Astrocyte of the hippocampus (primary cell): Measurements from ENCODE around the gene PTTG1.
"Not testable (repeated sequence)": the region's sequence is repeated elsewhere in the genome, so short reads cannot be mapped to it uniquely, and the experiment has no call there.

ENCODE experiments used
- DNase-seq: peaks from one replicate; pipeline ENCODE4 v3.0.0; 2011; ENCODE audit warnings: low read depth, low spot score

PTTG1 gene

DNA sequence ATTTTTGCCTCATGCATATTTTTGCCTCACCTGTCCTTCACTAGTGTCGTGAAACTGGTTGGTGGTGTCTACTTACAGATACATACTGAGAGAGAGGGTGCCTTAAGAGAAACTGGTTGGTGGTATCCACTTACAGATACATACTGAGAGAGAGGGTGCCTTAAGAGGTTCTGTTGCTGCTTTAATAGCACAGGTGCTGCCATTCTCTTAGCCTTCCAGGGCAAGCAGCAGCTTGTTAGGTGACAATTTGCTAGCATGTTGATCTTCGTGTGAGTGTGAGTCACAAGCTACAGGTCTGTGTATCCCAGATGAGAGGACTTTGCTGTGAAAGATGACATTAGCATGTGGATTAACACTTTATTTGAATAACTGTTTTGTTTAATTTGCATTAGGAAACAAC, 1.4 kb downstream of the PTTG1 start:
- no peak for DNase-seq

DNA sequence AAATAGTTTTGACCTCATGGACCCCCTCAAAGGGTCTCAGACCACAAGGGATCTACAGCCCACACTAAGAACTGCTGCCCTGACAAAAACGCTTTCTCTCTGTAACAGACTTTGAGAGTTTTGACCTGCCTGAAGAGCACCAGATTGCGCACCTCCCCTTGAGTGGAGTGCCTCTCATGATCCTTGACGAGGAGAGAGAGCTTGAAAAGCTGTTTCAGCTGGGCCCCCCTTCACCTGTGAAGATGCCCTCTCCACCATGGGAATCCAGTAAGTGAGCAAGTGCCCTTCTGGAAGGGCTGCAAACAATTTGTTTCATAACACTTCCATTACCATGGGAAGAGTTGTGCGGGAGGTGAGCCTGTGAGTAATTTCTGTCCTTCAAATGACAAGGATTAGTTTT, 6.0 kb downstream of the PTTG1 start:
- no peak for DNase-seq

DNA sequence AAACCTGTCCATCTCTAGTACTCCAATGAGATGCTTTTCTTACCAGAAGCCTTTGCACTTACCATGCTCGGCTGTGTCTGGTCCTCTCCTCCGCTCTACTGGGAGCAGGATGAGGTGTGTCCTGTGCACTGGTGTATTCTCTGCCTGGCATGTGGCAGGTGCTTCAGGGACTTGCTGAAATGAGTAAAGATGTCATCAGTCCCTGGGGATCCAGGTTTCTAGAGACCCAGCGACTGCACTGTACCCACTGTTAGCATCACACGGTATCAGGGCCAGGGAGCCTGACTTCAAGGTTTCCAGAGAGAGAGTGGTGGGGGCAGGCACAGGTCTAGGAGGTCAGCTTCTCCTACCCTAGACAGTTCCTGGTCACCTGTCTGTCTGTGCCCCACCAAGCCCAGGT, 10.5 kb downstream of the PTTG1 start:
- DNase-seq = no peak

DNA sequence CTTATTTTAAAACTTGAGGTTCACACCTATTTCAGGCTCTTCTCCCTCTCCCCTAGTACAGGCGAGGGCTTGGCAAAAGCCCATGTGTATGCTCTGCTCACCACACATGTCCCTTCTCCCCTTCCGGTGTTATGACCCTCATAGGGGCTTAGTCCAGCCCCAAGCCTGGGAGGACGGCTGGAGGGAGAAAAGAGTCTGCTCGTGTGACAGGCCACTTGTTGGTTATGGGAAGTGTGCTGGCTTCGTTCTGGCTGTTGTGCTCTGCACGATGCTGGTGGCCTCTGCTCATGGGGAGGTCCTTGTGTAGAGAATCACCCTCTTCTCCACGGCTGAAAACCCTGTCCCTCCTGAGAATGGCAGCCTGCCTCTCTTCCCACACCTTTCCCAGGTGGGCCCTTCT, 11.1 kb downstream of the PTTG1 start:
- no peak for DNase-seq

DNA sequence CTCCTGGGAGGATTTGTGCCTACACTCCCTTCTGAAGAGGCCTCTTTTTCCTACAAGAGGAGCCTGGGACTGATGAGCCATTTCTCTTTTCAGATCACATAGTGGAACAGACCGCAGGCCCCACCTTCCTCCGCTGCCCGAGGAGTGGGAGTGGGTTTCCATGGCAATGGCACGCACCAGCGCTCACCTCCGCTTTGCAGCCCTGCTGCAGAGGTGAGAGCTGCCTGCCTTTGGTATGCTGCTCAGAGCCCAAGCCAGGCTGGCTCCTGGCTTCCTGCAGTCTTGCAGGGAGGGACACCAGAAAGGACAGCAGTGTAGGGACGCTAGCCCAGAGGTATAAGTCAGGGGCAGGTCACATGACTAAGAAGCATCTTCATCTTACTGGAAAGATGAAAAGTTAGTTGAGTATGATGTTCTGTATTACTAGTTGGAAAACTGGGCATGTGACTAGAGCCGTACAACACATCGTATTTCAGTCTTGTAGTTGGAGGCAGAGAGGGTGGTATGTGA, 12.4 kb downstream of the PTTG1 start:
- DNase-seq = peak; percentile 77

DNA sequence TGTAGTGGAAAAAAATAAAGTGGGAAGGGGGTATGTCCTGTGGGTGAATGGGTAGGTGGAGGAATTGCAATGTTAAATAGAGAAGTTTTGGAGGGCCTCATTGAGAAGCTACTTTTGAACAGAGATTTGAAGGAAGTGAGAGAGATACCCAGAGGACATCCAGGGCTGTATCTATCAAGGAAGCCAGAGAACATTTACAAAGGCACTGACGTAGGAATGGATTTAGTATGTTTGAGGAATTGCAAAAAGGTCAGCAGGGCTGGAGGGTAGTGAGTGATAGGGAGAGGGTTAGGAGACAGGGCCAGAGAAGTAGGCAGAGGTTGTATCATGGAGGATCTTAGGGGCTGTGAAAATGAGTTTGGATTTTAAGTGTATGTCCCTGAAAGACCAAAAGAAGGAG, 13.9 kb downstream of the PTTG1 start:
- no peak for DNase-seq

DNA sequence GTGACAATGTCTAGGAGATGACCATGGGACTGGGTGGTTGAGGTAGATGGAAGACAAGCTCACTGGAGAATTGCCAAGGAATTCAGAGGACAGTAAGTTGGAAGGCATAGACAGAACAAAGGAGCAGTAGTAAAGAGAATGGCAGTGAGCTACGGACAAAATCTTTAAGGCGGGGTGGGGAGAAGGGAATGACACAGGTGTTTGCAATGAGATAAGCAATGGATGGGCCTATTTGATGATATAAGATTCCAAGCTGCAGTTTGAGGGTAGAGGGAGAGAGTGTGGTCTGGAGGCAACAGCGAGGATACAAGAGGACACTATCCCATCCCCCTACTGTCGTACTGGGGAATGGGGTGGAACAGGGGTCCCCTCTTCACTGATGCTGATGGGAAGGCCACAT, 14.4 kb downstream of the PTTG1 start:
- no peak for DNase-seq

DNA sequence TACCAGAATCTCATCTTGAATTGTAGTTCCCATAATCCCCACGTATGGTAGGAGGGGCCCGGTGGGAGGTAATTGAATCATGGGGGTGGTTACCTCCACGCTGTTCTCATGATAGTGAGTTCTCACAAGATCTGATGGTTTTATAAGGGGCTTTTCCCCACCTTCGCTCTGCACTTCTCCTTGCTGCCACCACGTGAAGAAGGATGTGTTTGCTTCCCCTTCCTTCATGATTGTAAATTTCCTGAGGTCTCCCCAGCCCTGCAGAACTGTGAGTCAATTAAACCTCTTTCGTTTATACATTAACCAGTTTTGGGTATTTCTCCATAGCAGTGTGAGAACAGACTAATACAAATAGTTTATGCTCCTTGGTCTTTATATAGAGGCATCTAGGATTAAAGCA, 15.0 kb downstream of the PTTG1 start:
- DNase-seq = not testable (repeated sequence)

DNA sequence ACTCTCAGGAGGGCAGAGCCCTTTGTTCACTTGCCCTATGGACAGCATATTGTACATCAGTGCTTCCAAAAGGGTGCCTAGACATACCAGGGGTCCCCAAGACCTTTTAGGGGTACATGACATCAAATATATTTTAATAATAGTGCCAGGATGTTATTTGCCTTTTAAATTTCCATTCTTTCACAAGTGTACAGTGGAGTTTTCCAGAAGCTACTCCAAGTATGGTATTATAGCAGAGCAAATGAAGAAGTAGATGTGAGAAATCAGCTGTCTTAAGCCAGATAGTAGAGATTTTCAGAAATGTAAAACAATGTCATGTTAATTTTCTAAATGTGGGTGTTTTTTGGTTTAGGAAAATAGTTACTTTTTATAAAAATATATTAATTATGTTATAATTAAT, 15.6 kb downstream of the PTTG1 start:
- DNase-seq = no peak

DNA sequence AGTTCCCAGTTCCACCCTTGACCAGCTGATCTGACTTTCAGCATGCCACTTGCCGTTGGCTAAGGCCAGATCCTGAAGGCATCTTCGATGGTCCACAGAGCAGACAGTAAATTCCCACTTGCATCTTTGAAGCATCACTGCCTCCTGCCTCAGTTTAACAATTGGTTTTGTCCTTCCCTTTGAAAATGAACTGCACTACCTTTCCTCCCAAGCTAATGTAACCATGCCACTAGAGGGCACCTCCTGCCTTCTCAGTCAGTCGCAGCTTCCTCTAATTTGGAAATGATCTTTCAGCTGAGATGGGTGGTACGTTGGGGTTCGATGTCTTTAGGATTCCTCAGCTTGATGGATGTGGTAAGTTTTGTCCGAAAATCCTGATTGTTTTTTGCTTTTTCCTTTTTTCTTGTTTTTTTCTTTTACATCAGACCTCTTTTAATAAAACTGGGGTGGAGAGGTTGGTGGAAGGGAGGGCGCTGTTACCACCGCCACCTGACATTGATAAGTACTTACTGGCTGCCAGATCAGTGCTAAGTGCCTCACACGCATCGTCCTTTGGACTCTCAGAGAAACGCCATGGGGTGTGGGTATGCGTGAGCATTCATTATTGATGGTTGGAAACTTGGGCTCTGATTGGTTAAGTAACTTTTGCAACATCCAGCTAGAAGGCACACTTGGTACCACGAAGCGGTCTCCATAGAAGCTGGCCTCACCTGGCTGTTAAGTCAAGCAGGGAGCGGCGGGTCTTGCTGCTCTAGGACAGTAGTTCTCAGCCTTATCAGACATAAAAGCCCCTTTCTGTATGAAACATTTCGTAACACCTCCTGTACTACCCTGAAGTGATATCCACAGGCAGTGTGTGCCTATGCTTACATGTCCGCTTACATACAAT, 16.9 kb downstream of the PTTG1 start:
- peak; percentile 73 for DNase-seq

DNA sequence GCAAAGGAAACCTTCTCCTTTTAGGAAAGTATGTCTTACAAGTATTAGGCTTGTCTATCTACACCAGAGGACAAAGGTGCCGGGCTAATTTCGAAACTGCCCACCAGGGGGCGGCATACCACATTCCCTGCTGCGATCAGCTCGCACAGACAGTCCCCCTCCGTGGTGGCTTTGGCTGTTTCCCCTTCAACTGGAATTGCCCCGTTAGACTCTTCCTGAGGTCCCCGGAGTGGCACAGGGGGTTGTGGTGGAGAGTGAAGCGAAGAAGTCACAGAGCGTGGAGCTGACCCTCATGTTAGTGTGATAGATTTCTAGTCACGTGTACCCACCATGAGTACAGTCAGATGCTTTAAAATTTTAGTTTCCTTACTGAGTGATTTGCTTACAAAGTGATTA, 17.5 kb downstream of the PTTG1 start:
- peak; percentile 89 for DNase-seq

DNA sequence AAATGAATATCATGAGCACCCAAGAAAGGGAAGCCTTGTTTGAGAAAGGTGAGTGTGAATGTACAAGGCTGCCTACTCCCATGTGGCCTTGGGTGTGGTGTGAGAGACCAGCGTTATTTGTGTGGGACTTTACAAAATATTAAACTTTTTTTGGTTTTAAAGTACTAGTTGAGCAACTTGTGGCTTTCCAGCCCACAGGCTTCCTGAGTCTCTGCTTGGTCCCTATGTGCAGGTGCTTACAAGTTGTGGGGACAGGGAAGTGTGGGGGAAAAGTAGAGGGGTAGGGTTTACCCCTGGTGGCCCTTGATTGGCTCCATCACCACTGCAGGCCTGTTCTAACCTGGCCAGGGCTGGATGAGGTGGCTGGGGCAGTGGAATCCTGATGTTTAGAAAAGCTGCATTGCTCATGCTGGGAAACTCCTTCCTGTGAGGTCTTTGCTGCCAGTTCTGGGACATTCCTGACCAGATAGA, 19.7 kb downstream of the PTTG1 start:
- no peak for DNase-seq

DNA sequence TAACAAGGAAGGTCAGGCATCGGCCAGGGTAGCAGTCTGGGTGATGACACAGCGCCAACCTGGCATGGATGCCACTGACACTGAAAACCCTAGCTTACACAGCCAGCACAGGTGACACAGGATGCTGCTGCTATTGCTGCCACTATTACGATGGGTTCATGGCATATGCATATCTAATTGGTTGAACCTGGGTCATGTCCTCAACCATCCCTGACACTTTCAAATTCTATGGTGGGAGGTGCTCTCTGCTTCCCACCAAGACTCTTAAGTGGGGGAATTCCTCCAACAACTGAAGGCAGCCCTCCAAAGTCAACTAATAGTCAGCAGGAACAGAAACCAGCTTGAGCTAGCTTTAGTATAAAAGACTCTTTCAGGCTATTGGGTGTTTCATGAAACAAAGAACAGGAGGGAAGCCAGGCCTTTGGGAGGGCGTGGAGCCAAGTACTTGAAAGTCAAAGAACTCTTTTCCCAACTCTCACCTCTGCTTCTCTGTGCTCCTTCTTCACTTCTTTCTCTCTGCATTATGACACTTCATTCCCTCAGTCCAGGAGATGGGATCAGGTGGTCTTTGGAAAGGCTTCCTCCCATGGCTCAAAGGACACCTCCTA, 21.3 kb downstream of the PTTG1 start:
- DNase-seq = peak; percentile 58

DNA sequence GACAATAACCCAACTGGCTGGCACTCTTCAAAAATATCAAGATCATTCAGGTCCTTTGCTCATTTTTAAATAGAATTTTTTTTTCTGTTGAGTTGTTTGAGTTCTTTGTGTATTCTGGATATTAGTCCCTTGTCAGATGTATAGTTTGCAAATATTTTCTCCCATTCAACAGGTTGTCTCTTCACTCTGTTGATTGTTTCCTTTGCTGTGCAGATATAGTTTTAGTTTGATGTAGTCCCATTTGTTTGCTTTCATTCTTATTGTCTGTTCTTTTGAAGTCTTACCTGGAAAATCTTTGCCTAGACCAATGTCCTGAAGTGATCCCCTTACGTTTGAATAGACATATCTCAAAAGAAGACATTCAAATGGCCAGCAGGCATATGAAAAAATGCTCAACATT, 22.8 kb downstream of the PTTG1 start:
- DNase-seq = no peak

DNA sequence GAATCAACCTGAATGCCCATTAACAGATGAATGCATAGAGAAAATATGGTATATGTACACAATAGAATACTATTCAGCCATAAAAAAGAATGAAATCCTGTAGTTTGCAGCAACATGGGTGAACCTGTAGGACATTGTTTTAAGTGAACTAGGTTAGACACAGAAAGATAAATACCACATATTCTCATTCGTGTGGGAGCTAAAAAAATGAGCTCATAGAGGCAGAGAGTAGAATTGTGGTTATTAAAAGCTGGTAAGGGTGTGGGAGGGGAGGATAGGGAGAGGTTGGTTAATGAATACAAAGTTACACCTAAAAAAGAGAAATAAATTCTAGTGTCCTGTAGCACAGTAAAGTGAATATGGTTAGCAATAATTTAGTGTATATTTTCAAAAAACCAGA, 23.5 kb downstream of the PTTG1 start:
- no peak for DNase-seq

DNA sequence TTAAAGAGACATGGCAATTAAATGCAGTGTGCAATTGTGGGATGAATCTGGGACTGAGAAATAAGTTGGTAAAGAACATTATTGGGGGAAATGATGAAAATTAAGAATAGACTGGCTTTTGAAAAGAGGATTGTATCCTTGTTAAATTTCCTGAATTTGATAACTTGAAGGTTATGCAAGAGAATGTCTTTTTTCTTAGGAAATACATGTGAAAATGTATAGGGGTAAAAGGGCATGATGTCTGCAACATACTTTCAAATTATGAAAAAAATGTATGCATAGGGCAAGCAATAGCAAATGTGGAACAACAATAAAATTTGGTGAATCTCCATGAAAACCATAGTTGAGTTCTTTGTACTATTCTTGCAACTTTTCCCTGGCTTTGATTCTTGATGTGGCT, 24.1 kb downstream of the PTTG1 start:
- DNase-seq = no peak

DNA sequence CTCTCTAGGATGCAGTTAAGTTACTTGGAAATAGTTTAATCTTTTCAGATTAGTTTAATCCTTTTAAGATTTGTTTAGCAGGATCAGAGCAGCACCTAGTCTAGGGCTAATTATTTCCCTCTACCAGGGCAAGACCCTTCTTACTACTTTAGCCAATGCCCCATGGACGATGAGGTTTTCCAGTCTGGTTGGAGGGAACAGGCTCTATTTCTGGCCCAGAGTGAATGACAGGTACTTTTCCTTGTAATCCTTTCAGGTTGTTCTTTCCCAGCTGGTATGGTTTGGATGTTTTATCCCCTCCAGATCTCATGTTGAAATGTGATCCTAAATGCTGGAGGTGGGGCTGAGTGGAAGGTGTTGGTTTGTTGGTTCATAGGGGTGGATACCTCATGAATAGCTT, 27.2 kb downstream of the PTTG1 start:
- DNase-seq = no peak

DNA sequence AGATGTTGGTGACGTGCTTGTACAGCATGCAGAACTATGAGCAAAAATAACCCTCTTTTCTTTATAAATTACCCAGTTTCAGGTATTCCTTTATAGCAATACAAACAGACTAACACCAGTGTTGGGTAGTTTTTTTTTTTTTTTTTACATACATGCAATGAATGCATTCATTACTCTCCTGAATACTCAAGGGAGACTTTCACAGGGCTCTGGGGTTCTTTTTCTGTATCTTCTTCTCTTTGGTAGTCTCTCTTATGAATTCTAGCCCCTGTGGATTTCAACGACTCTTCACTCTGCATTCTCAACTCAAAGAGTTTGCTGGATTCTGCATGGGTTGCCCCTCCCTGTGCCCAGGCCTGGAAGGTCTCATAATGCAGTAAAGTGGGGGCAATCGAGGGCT, 27.8 kb downstream of the PTTG1 start:
- no peak for DNase-seq

DNA sequence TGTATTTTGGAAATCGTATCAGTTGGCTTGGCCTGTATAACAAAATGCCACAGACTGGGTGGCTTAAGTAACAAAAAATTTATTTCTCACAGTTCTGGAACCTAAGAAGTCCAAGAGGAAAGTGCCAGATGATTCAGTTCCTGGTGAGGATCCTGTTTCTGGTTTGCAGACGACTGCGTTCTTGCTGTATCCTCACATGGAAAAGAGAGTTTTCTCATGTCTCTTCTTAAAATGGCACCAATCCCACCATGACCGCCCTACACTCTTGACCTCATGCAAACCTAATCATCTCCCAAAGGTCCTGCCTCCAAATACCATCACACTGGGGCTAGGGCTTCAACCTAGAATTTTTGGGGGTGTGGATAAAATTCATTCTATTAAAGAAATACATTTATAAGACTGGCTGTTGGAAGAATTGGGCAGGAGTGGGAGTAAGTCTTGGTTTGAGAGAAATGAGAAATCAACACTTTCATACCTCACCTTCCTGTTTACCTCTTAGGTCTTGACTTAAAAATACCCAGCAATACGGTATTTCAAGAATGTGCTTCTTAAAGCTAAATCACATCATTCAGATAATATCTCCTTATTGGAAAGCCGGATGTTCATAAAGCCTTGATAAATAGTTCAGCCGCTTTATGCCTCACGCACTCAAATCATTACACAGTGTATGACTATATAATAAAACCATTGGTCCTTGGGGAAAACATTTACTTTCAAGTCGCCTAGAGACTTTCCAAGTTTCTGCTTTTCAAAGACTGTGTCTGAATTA, 28.7 kb downstream of the PTTG1 start:
- no peak for DNase-seq

DNA sequence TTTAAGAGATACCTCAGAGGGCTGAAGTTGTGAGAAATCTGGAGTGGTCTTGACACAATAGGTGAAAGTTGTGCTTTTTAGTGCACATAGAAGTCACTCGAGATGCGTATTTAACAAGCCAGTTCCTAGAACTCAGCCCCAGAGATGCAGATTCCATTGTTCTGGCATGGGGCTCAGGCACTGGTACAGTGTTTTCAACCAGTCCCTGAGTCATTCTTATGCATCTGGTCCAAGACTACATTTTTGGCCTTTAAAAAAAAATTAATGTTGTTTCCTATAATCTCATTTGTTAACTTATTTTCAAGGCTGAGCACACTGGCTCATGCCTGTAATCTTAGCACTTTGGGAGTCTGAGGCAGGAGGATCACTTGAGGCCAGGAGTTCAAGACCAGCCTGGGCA, 29.6 kb downstream of the PTTG1 start:
- no peak for DNase-seq

DNA sequence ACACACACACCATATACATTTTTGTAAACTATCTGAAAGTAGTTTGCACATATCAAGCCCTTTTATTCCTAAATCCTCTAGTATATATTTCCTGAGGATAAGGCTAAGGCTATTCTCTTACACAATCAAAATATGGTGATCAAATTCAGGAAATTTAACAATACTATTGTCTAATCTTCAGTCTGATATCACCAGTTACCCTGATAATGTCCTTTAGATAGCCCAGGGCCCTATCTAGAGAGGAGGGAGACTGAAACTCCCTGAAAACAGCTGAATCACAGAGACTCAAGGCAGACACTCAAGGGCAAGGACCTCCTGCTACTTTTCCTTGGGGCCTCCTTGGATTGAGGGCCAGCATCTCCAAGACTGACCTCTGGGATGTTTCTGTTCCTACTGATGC, 30.4 kb downstream of the PTTG1 start:
- no peak for DNase-seq

DNA sequence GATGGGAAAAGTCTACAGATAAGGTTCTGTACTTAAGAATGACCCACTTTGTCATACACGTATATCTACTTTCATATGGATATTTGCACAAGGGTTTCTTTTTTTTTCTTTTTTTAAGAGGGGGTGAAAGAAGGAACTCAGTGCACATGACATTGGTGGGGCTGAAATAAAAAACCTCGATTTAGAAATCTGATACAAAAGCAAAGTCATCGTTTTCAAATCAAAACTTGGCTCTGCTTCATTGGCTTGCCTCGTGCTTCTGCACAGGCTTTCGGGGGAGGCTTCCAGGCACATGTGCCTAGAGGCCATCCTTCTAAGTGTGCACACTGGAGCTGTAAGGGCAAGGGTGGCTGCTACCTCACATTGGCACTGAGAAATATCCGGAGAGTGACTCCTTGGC, 31.1 kb downstream of the PTTG1 start:
- DNase-seq = no peak
